Left ventricle myocardium inferior (tissue), 1 donor: ENCODE data around the gene MAZ. TPM values are rescaled to one million over a fixed set of nuclear protein-coding genes. Genes with fewer than 3 reads are reported as not detected.
"Not testable (repeated sequence)": the region's sequence is repeated elsewhere in the genome, so short reads cannot be mapped to it uniquely, and the experiment has no call there.

Source experiments
- DNase-seq: peaks from one replicate; pipeline ENCODE4 v3.0.0-alpha.2; 2020
- H3K27ac ChIP-seq: fragments of 200-600 bp; replicated peaks from 2 replicates; pipeline ENCODE4 v1.8.0; 2021
- H3K27me3 ChIP-seq: fragments of 200-600 bp; 2 replicates; pipeline ENCODE4 v1.8.0; 2021; ENCODE audit warnings: low read depth
- H3K36me3 ChIP-seq: fragments of 200-600 bp; 2 replicates; pipeline ENCODE4 v1.8.0; 2021
- H3K4me1 ChIP-seq: fragments of 200-600 bp; 2 replicates; pipeline ENCODE4 v1.8.0; 2021
- H3K4me3 ChIP-seq: fragments of 200-600 bp; 2 replicates; pipeline ENCODE4 v1.8.0; 2021; ENCODE audit warnings: mild to moderate bottlenecking, moderate library complexity
- H3K9me3 ChIP-seq: fragments of 200-600 bp; replicated peaks from 2 replicates; pipeline ENCODE4 v1.8.0; 2021
- intact Hi-C: fragments of 100-400 bp; cut with micrococcal nuclease; formaldehyde crosslinking; loops from one replicate; pipeline ENCODE4 v1.11.0; 2022
- total RNA-seq: library from RNA; stranded (reverse); fragmentation: NEBNext Ultra II Directional; extraction: Animal tissue kit (Norgen Biotek cat#: 25700); gene quantifications from one replicate; pipeline ENCODE4 v1.2.1, GENCODE V29; 2021
- TF ChIP-seq, protein P1 (sequence below): fragments of 200-600 bp; IDR thresholded peaks from 2 replicates; pipeline ENCODE4 v1.8.0; 2021; ENCODE audit warnings: antibody characterized with exemption, mild to moderate bottlenecking, borderline replicate concordance
- donor health status: DM: no; HTN: yes; CAD: no; lungs with severe emphysema.

The MAZ gene
- total RNA-seq, 1 donor from 2014 or later, result 77.6 TPM

DNA sequence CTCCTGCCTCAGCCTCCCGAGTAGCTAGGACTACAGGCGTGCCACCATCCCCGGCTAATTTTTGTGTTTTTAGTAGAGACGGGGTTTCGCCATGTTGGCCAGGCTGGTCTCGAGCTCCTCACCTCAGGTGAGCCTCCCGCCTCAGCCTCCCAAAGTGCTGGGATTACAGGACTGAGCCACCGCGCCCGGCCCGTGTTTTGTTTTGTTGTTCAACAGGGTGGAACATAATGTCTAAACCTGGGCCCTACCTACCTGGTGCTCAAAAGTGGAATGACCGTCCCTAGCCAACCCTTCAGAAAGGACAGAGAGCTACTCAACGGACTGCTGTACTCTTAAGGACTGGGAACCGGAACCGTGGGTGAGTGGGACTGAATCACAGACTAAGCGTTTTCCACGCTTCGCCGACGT is 16.6 kb upstream of the MAZ start:
- peaks cover 32% of the 10 kb centered on the region for H3K4me1 ChIP-seq
- peak overlapping the region; percentile 94 for H3K27ac ChIP-seq
- peak overlapping the region; percentile 93 for H3K4me3 ChIP-seq
- no peaks in the 10 kb centered on the region for H3K9me3 ChIP-seq
- intact Hi-C loops, result no loop called here
- H3K36me3 ChIP-seq, result no peaks in the 10 kb centered on the region
- TF ChIP-seq, protein P1, sequence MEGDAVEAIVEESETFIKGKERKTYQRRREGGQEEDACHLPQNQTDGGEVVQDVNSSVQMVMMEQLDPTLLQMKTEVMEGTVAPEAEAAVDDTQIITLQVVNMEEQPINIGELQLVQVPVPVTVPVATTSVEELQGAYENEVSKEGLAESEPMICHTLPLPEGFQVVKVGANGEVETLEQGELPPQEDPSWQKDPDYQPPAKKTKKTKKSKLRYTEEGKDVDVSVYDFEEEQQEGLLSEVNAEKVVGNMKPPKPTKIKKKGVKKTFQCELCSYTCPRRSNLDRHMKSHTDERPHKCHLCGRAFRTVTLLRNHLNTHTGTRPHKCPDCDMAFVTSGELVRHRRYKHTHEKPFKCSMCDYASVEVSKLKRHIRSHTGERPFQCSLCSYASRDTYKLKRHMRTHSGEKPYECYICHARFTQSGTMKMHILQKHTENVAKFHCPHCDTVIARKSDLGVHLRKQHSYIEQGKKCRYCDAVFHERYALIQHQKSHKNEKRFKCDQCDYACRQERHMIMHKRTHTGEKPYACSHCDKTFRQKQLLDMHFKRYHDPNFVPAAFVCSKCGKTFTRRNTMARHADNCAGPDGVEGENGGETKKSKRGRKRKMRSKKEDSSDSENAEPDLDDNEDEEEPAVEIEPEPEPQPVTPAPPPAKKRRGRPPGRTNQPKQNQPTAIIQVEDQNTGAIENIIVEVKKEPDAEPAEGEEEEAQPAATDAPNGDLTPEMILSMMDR, result no peak
- DNase-seq, result no peak
- H3K27me3 ChIP-seq, result no peaks in the 10 kb centered on the region

DNA sequence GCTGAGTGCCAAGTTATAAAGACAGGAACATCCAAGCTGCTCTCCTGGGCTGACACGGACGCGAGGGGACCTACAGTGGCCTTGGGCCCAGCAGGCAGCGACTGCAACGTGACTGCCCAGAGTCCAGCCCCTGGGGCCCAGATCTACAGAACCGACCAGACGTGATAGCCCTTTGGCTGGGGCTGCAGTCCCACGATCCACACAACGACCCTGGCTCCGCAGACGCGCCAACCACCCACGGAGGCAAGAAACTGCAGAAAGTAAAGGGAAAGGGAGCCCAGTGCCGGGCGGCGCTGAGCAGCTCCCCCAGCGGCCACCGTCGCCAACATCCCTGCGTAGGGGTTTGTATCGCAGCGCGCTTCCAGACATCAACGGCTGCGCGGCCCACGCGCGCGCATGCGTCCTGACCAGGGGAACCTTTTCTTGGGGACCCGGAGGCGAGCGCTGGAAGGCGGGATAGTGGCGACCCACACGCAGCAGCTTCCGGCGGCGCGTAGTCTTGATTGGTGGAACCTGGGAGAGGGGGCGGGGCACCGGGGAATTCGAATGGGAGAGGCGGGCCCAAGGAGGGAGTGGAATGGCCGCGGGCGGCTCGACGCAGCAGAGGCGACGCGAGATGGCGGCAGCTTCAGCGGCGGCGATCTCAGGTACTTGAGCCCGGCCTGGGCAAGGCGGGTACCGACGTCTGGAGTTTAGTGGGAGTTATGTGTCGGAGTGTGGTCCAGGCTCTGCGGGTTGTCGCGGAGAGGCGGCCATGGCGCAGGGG is 16.0 kb upstream of the MAZ start, which contains the start of gene KIF22:
TSS of gene KIF22 (plus strand) at position 569 of the 766 bp plus-strand sequence. CDS start at position 578, 9 bp downstream.
- intact Hi-C loops, result no loop called here

DNA sequence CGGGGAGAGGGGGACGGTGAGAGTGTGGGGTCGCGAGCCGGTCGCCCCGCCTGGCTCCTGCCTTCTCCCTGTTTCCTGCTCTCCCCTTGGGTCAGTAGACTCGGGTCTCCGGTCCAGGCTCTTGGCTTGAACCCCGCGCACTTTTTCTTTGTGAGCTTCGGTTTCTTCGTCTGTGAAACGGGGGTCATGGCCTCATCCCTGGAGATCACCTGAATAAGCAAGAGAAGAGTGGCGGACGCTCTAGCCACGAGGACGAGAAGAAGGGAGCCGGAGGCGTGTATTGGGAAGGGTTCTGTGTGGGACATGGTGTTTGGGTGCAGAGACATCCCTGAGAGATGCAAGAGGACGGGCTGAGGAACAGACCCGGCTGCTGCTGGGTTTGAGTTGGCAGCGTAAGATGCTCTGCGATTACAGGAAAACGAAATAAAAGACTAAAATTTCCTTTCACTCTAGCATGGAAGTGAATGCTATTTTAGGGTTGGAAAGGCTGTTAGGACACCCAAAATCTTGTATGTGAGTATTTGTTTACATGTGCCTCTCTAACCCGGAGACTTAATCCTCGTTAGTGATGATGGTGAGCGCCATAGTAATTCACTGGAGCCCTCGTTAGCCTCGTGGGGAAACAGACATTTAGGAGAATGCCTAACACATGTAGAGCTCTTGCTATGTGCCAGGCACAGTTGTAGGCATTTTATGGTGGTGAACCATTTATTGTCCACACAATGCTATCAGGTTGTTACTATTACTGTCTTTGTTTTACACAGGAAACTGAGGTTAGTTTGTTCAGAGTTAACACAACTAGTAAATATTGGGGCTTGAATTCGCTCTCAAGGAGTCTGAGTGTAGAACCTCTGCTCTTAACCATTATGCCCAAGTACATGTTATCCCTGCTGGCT is 15.1 kb upstream of the MAZ start:
- H3K27me3 ChIP-seq, result no peaks in the 10 kb centered on the region
- peaks cover 22% of the 10 kb centered on the region for H3K4me1 ChIP-seq
- intact Hi-C loops, result no loop called here
- TF ChIP-seq, protein P1, result no peak
- H3K27ac ChIP-seq, result peak overlapping the region; percentile 94
- no peaks in the 10 kb centered on the region for H3K36me3 ChIP-seq
- H3K4me3 ChIP-seq, result peak overlapping the region; percentile 93
- no peaks in the 10 kb centered on the region for H3K9me3 ChIP-seq
- no peak for DNase-seq

More for the DNA sequence above, 16.0 kb upstream of the MAZ start, which contains the start of gene KIF22:
- Histone ChIP-seq H3K4me3 (peak within 1 kb of the TSS; percentile 93), H3K4me1 (peaks cover 26% of the 10 kb centered on the region), H3K27ac (peak within 1 kb of the TSS; percentile 94), H3K9me3 (no peaks in the 10 kb centered on the region), H3K36me3 (no peaks in the 10 kb centered on the region), H3K27me3 (no peaks in the 10 kb centered on the region)
- TF ChIP-seq, protein P1, result peak; percentile 82
- DNase-seq, result peak; percentile 99

DNA sequence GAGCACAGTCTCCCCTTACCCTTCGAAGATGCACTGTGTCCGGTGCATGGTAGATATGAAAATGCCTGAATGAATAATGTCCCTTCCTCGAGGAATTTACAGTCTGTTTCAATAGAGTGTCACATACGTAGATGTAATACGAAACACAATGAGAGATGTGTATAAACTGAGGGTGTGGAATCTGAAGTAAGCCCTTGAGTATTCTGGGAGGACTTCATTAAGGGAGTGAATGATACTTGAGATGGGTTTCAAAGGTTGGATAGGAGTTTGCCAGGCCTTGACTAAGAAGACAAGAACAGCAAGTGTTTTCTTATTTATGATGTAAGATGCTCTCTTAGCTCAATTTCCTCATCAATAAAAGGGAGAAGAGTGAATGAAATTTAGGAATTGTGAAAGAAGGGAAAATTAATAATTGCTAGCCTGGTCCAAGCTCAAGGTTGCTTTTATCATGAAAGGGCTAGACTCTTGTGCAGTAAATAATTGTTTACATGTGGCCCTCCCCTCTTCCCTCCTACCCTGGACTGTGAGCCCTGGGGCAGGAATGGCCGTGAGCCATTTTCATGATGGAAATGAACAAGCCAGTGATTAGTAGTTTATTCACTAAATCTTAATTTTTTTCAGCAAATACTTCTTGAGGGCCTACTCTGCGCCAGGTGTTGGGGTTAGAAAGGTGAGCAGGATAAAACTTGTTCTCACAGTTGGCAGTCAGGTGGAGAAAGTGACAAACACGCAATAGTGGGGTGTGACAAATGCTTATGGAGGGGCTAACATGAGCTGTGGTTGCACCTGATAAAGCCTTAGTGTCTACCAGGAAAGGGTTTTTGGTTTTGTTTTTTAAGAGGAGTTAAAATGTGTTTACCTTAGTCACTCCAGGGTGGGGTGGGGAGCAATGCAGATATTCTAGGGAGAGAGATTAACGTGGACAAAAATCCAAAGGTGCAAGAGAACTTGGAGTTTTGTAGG is 14.2 kb upstream of the MAZ start:
- no peak overlapping the region for H3K27ac ChIP-seq
- intact Hi-C loops, result no loop called here
- peak overlapping the region; percentile 93 for H3K4me3 ChIP-seq
- H3K27me3 ChIP-seq, result no peaks in the 10 kb centered on the region
- H3K4me1 ChIP-seq, result peaks cover 22% of the 10 kb centered on the region
- no peak for DNase-seq
- TF ChIP-seq, protein P1, result no peak
- no peaks in the 10 kb centered on the region for H3K9me3 ChIP-seq
- peaks cover 7% of the 10 kb centered on the region for H3K36me3 ChIP-seq

DNA sequence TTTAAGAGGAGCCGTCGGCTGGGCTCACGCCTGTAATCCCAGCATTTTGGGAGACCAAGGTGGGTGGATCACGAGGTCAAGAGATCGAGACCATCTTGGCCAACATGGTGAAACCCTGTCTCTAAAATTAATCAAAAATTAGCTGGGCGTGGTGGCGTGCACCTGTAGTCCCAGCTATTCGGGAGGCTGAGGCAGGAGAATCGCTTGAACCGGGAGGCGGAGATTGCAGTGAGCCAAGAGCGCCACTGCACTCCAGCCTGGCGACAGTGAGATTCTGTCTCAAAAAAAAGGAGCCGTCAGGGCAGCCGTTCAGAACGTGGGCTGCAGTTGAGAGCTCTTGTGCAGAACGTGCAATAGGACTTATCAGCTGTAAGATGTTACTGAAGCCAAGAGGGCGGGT is 13.2 kb upstream of the MAZ start:
- H3K36me3 ChIP-seq, result peaks cover 16% of the 10 kb centered on the region
- H3K27me3 ChIP-seq, H3K27ac ChIP-seq, DNase-seq, intact Hi-C loops, H3K9me3 ChIP-seq, H3K4me3 ChIP-seq: not testable (repeated sequence)
- peaks cover 22% of the 10 kb centered on the region for H3K4me1 ChIP-seq
